Stimulated activated memory B cell treated with anti-CD40 and anti-IgM and Interleukin-4, amounts not matched to agents 10 μg/mL and 1 μg/mL and 100 μg/mL, for 72 hours (primary cell): ENCODE measurements around the gene DAB1.

Experiments
- ATAC-seq: fragments of 150-1000 bp; cut with Tn5 transposase; 2 replicates; pipeline ENCODE4 v1.10.0; 2021
- H3K27ac Mint-ChIP-seq: one replicate; pipeline ENCODE4 v1.8.0; 2022; ENCODE audit warnings: mild to moderate bottlenecking, mixed read lengths
- H3K27me3 Mint-ChIP-seq: one replicate; pipeline ENCODE4 v1.8.0; 2022; ENCODE audit warnings: mixed read lengths
- H3K36me3 Mint-ChIP-seq: one replicate; pipeline ENCODE4 v1.8.0; 2022; ENCODE audit warnings: mixed read lengths
- H3K4me1 Mint-ChIP-seq: one replicate; pipeline ENCODE4 v1.8.0; 2022; ENCODE audit warnings: mixed read lengths
- H3K4me3 Mint-ChIP-seq: one replicate; pipeline ENCODE4 v1.8.0; 2022; ENCODE audit warnings: mild to moderate bottlenecking, moderate library complexity, mixed read lengths
- H3K9me3 Mint-ChIP-seq: one replicate; pipeline ENCODE4 v1.8.0; 2022; ENCODE audit warnings: mixed read lengths

Gene DAB1

GRCh38 chr1:57269630-57270225 is 154.1 kb downstream of the DAB1 start:
- Mint-ChIP-seq H3K9me3 (no peaks in the 10 kb centered on the region), H3K27ac (no peak overlapping the region), H3K4me1 (no peaks in the 10 kb centered on the region), H3K27me3 (no peaks in the 10 kb centered on the region), H3K4me3 (no peak overlapping the region), H3K36me3 (no peaks in the 10 kb centered on the region)
- no peak for ATAC-seq

GRCh38 chr1:57265104-57265503 is 158.8 kb downstream of the DAB1 start:
- no peak for ATAC-seq
- no peaks in the 10 kb centered on the region for H3K27me3 Mint-ChIP-seq
- H3K4me1 Mint-ChIP-seq, result no peaks in the 10 kb centered on the region
- no peaks in the 10 kb centered on the region for H3K9me3 Mint-ChIP-seq
- no peak overlapping the region for H3K27ac Mint-ChIP-seq
- no peak overlapping the region for H3K4me3 Mint-ChIP-seq
- H3K36me3 Mint-ChIP-seq, result no peaks in the 10 kb centered on the region

- Mint-ChIP-seq H3K4me1 (no peaks in the 10 kb centered on the region), H3K27me3 (no peaks in the 10 kb centered on the region), H3K36me3 (no peaks in the 10 kb centered on the region), H3K27ac (no peak overlapping the region), H3K4me3 (no peak overlapping the region), H3K9me3 (no peaks in the 10 kb centered on the region)
- ATAC-seq, result no peak
Measured at GRCh38 chr1:57262472-57262871, 161.4 kb downstream of the DAB1 start.

- H3K4me1 Mint-ChIP-seq, result no peaks in the 10 kb centered on the region
- ATAC-seq, result no peak
- no peak overlapping the region for H3K27ac Mint-ChIP-seq
- no peaks in the 10 kb centered on the region for H3K9me3 Mint-ChIP-seq
- H3K27me3 Mint-ChIP-seq, result no peaks in the 10 kb centered on the region
- no peak overlapping the region for H3K4me3 Mint-ChIP-seq
- no peaks in the 10 kb centered on the region for H3K36me3 Mint-ChIP-seq
Measured at GRCh38 chr1:57258557-57259325, 165.1 kb downstream of the DAB1 start.

GRCh38 chr1:57255945-57256344 is 167.9 kb downstream of the DAB1 start:
- no peaks in the 10 kb centered on the region for H3K4me1 Mint-ChIP-seq
- H3K27ac Mint-ChIP-seq, result no peak overlapping the region
- H3K36me3 Mint-ChIP-seq, result no peaks in the 10 kb centered on the region
- no peak for ATAC-seq
- H3K4me3 Mint-ChIP-seq, result no peak overlapping the region
- H3K9me3 Mint-ChIP-seq, result no peaks in the 10 kb centered on the region
- no peaks in the 10 kb centered on the region for H3K27me3 Mint-ChIP-seq

- H3K4me3 Mint-ChIP-seq, result no peak overlapping the region
- ATAC-seq, result no peak
- no peaks in the 10 kb centered on the region for H3K4me1 Mint-ChIP-seq
- H3K27ac Mint-ChIP-seq, result no peak overlapping the region
- no peaks in the 10 kb centered on the region for H3K36me3 Mint-ChIP-seq
- H3K27me3 Mint-ChIP-seq, result no peaks in the 10 kb centered on the region
- no peaks in the 10 kb centered on the region for H3K9me3 Mint-ChIP-seq
Measured at GRCh38 chr1:57254022-57254421, 169.8 kb downstream of the DAB1 start.

GRCh38 chr1:57252597-57253294 is 171.1 kb downstream of the DAB1 start:
- H3K9me3 Mint-ChIP-seq, result no peaks in the 10 kb centered on the region
- H3K36me3 Mint-ChIP-seq, result no peaks in the 10 kb centered on the region
- no peak overlapping the region for H3K4me3 Mint-ChIP-seq
- ATAC-seq, result peak; percentile 16
- no peaks in the 10 kb centered on the region for H3K4me1 Mint-ChIP-seq
- no peaks in the 10 kb centered on the region for H3K27me3 Mint-ChIP-seq
- no peak overlapping the region for H3K27ac Mint-ChIP-seq

GRCh38 chr1:57250021-57250420 is 173.8 kb downstream of the DAB1 start:
- ATAC-seq, result no peak
- Mint-ChIP-seq H3K27ac (no peak overlapping the region), H3K9me3 (peaks cover 4% of the 10 kb centered on the region), H3K27me3 (no peaks in the 10 kb centered on the region), H3K4me1 (no peaks in the 10 kb centered on the region), H3K4me3 (no peak overlapping the region), H3K36me3 (no peaks in the 10 kb centered on the region)

GRCh38 chr1:57249511-57249910 is 174.3 kb downstream of the DAB1 start:
- Mint-ChIP-seq H3K36me3 (no peaks in the 10 kb centered on the region), H3K27me3 (no peaks in the 10 kb centered on the region), H3K4me3 (no peak overlapping the region), H3K27ac (no peak overlapping the region), H3K4me1 (no peaks in the 10 kb centered on the region), H3K9me3 (peaks cover 4% of the 10 kb centered on the region)
- ATAC-seq, result no peak

- H3K36me3 Mint-ChIP-seq, result no peaks in the 10 kb centered on the region
- H3K4me3 Mint-ChIP-seq, result no peak overlapping the region
- H3K4me1 Mint-ChIP-seq, result no peaks in the 10 kb centered on the region
Measured at GRCh38 chr1:57248830-57249229, 175.0 kb downstream of the DAB1 start.

GRCh38 chr1:57238233-57238781 is 185.6 kb downstream of the DAB1 start:
- Mint-ChIP-seq H3K36me3 (no peaks in the 10 kb centered on the region), H3K27ac (no peak overlapping the region), H3K9me3 (no peaks in the 10 kb centered on the region), H3K4me1 (no peaks in the 10 kb centered on the region), H3K4me3 (no peak overlapping the region), H3K27me3 (no peaks in the 10 kb centered on the region)
- no peak for ATAC-seq

More at GRCh38 chr1:57248830-57249229, 175.0 kb downstream of the DAB1 start:
- H3K27me3 Mint-ChIP-seq, result no peaks in the 10 kb centered on the region
- H3K27ac Mint-ChIP-seq, result no peak overlapping the region
- H3K9me3 Mint-ChIP-seq, result peaks cover 4% of the 10 kb centered on the region
- ATAC-seq, result no peak

- no peaks in the 10 kb centered on the region for H3K4me1 Mint-ChIP-seq
- H3K4me3 Mint-ChIP-seq, result no peak overlapping the region
- ATAC-seq, result no peak
- no peaks in the 10 kb centered on the region for H3K9me3 Mint-ChIP-seq
- no peak overlapping the region for H3K27ac Mint-ChIP-seq
- H3K27me3 Mint-ChIP-seq, result no peaks in the 10 kb centered on the region
- H3K36me3 Mint-ChIP-seq, result no peaks in the 10 kb centered on the region
Measured at GRCh38 chr1:57235730-57236510, 187.9 kb downstream of the DAB1 start.

GRCh38 chr1:57234459-57234858 is 189.4 kb downstream of the DAB1 start:
- no peak for ATAC-seq
- Mint-ChIP-seq H3K27me3 (no peaks in the 10 kb centered on the region), H3K27ac (no peak overlapping the region), H3K4me1 (no peaks in the 10 kb centered on the region), H3K36me3 (no peaks in the 10 kb centered on the region), H3K4me3 (no peak overlapping the region), H3K9me3 (no peaks in the 10 kb centered on the region)

- Mint-ChIP-seq H3K4me3 (no peak overlapping the region), H3K9me3 (no peaks in the 10 kb centered on the region), H3K36me3 (no peaks in the 10 kb centered on the region), H3K27ac (no peak overlapping the region), H3K4me1 (no peaks in the 10 kb centered on the region), H3K27me3 (no peaks in the 10 kb centered on the region)
- no peak for ATAC-seq
Measured at GRCh38 chr1:57232500-57232899, 191.4 kb downstream of the DAB1 start.

- no peaks in the 10 kb centered on the region for H3K36me3 Mint-ChIP-seq
- H3K27ac Mint-ChIP-seq, result no peak overlapping the region
- no peaks in the 10 kb centered on the region for H3K9me3 Mint-ChIP-seq
- no peaks in the 10 kb centered on the region for H3K4me1 Mint-ChIP-seq
- ATAC-seq, result no peak
- no peaks in the 10 kb centered on the region for H3K27me3 Mint-ChIP-seq
- H3K4me3 Mint-ChIP-seq, result no peak overlapping the region
Measured at GRCh38 chr1:57229998-57230397, 193.9 kb downstream of the DAB1 start.
